HUES48 (cell line): ENCODE results near the gene LIPN.

ENCODE experiments used
- H3K27ac ChIP-seq: one replicate; pipeline ENCODE4 v1.7.0; 2013; ENCODE audit warnings: low read depth, low read length, inconsistent platforms
- H3K27me3 ChIP-seq: 2 replicates; pipeline ENCODE4 v1.6.1; 2013; ENCODE audit warnings: mild to moderate bottlenecking, low read length; ENCODE audit not compliant: control insufficient read depth, insufficient read depth
- H3K36me3 ChIP-seq: 2 replicates; pipeline ENCODE4 v1.6.1; 2013; ENCODE audit warnings: low read length; ENCODE audit not compliant: control insufficient read depth, insufficient read depth
- H3K4me1 ChIP-seq: 2 replicates; pipeline ENCODE4 v1.6.1; 2013; ENCODE audit warnings: mild to moderate bottlenecking, low read length; ENCODE audit not compliant: control insufficient read depth, insufficient read depth
- H3K4me3 ChIP-seq: 2 replicates; pipeline ENCODE4 v1.5.1; 2013; ENCODE audit warnings: mild to moderate bottlenecking, low read depth, low read length
- H3K9ac ChIP-seq: 2 replicates; pipeline ENCODE4 v1.6.1; 2013; ENCODE audit warnings: mild to moderate bottlenecking, low read depth, low read length, moderate library complexity
- H3K9me3 ChIP-seq: 2 replicates; pipeline ENCODE4 v1.6.1; 2013; ENCODE audit warnings: low read length; ENCODE audit not compliant: control insufficient read depth, insufficient read depth

LIPN gene

GRCh38 chr10:88783724-88784123 is 23.9 kb downstream of the LIPN start:
- H3K27me3 ChIP-seq, result no peaks in the 10 kb centered on the region
- no peaks in the 10 kb centered on the region for H3K4me1 ChIP-seq
- H3K9me3 ChIP-seq, result no peaks in the 10 kb centered on the region
- H3K9ac ChIP-seq, result no peak overlapping the region
- H3K4me3 ChIP-seq, result no peak overlapping the region
- H3K27ac ChIP-seq, result no peak overlapping the region
- no peaks in the 10 kb centered on the region for H3K36me3 ChIP-seq

GRCh38 chr10:88786032-88786770 is 26.4 kb downstream of the LIPN start:
- Histone ChIP-seq H3K4me3 (no peak overlapping the region), H3K9me3 (no peaks in the 10 kb centered on the region), H3K9ac (no peak overlapping the region), H3K27ac (no peak overlapping the region), H3K36me3 (no peaks in the 10 kb centered on the region), H3K27me3 (no peaks in the 10 kb centered on the region), H3K4me1 (no peaks in the 10 kb centered on the region)

DNA sequence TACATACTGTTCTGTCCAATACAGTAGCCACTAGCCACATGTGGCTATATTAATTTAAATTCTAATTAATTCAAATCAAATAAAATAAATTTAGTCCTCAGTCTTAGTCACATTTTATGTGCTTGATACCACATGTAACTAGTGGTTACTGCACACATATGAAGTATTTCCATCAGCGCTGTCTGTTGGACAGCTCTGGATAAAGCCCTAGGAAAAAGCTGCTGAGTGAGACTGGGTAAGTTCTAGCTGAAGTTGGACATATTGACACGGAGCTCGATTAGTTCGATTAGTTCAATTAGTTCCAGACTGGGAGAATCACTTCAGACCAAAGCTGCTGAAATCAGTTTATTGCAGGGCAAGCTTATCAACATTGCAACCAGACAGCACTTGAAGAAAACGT is 27.6 kb downstream of the LIPN start:
- no peak overlapping the region for H3K9ac ChIP-seq
- no peak overlapping the region for H3K27ac ChIP-seq
- H3K9me3 ChIP-seq, result no peaks in the 10 kb centered on the region
- no peaks in the 10 kb centered on the region for H3K4me1 ChIP-seq
- H3K4me3 ChIP-seq, result no peak overlapping the region
- no peaks in the 10 kb centered on the region for H3K27me3 ChIP-seq
- H3K36me3 ChIP-seq, result no peaks in the 10 kb centered on the region

DNA sequence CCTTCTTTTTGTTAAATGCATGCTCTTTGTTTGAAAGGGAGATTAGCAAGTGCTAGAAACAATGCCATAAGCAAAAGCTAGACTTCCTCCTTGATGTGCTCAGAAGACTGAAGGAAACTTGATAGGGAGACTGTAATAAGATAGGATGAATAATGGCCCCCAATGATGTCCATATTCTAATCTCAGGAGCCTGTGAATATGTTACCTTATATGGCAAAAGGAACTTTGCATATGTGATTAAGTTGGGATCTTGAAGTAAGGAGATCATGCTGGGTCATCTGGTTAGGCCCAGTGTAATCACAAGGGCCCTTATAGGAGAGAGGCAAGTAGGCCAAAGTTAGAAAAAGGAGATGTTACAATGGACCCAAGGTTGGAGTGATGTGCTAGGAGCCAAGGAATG is 29.1 kb downstream of the LIPN start:
- Histone ChIP-seq H3K4me1 (no peaks in the 10 kb centered on the region), H3K27me3 (no peaks in the 10 kb centered on the region), H3K9ac (no peak overlapping the region), H3K9me3 (no peaks in the 10 kb centered on the region), H3K36me3 (no peaks in the 10 kb centered on the region), H3K4me3 (no peak overlapping the region), H3K27ac (no peak overlapping the region)

- Histone ChIP-seq H3K9ac (no peak overlapping the region), H3K36me3 (no peaks in the 10 kb centered on the region), H3K4me3 (no peak overlapping the region), H3K9me3 (no peaks in the 10 kb centered on the region), H3K27me3 (no peaks in the 10 kb centered on the region; the same call in 1 of the 2 replicates), H3K4me1 (no peaks in the 10 kb centered on the region), H3K27ac (no peak overlapping the region)
Observed at GRCh38 chr10:88791924-88792323, 32.1 kb downstream of the LIPN start.

DNA sequence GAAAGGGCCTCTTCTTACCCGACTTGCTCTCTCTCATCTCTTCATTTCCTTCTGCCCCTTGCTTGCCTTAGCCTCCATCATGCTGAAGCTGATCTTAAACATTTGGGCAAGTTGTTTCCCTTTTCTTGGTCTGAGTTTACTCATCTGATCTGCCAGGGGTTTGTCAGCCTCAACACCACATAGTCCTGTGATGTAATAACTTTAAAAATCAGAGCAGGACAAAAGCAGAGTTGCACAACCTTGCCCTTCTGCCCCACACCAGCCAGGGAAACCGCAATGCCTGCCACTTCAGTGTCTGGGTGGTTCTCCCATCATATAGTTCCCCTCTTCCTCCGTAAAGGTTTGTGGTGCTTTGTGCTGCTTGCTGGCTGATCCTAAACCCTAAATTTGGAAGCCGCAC is 32.8 kb downstream of the LIPN start:
- Histone ChIP-seq H3K27me3 (no peaks in the 10 kb centered on the region; the same call in 1 of the 2 replicates), H3K27ac (no peak overlapping the region)

DNA sequence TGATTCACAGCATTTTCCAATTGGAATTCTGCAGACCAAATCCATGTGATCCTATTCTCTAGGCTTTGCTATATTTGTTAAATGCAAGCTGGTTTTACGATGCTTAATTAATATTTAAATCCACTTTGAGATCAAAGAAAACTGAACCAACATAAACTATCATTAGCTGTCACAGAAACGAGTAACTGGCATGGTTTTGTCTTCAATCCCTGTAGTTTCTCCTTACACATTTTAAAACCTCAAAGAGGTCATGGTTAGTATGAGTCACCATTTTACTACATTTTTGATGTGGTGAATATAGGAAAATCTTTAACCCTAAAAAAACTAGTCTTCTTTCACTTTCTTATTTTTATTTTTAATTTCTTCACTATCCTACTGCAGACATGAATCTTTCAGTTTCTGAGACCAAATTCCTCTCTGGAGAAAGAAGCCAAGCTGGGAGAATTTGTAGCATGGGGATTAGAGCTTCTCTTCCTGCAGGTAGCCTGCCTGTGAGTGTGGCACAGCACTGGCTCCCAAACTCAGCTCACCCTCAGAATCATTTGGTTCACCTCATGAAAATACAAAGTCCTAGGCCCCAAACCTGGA is 34.0 kb downstream of the LIPN start:
- H3K36me3 ChIP-seq, result no peaks in the 10 kb centered on the region
- no peak overlapping the region for H3K27ac ChIP-seq
- H3K9me3 ChIP-seq, result no peaks in the 10 kb centered on the region
- H3K4me3 ChIP-seq, result no peak overlapping the region
- no peak overlapping the region for H3K9ac ChIP-seq
- H3K4me1 ChIP-seq, result no peaks in the 10 kb centered on the region
- H3K27me3 ChIP-seq, result no peaks in the 10 kb centered on the region; the same call in 1 of the 2 replicates

More for the DNA sequence above, 32.8 kb downstream of the LIPN start:
- no peak overlapping the region for H3K4me3 ChIP-seq
- H3K4me1 ChIP-seq, result no peaks in the 10 kb centered on the region
- no peak overlapping the region for H3K9ac ChIP-seq
- H3K9me3 ChIP-seq, result no peaks in the 10 kb centered on the region
- no peaks in the 10 kb centered on the region for H3K36me3 ChIP-seq

GRCh38 chr10:88794731-88795130 is 34.9 kb downstream of the LIPN start:
- Histone ChIP-seq H3K36me3 (no peaks in the 10 kb centered on the region), H3K27me3 (no peaks in the 10 kb centered on the region; the same call in 1 of the 2 replicates), H3K9ac (no peak overlapping the region), H3K4me3 (no peak overlapping the region), H3K27ac (no peak overlapping the region), H3K4me1 (no peaks in the 10 kb centered on the region), H3K9me3 (no peaks in the 10 kb centered on the region)

DNA sequence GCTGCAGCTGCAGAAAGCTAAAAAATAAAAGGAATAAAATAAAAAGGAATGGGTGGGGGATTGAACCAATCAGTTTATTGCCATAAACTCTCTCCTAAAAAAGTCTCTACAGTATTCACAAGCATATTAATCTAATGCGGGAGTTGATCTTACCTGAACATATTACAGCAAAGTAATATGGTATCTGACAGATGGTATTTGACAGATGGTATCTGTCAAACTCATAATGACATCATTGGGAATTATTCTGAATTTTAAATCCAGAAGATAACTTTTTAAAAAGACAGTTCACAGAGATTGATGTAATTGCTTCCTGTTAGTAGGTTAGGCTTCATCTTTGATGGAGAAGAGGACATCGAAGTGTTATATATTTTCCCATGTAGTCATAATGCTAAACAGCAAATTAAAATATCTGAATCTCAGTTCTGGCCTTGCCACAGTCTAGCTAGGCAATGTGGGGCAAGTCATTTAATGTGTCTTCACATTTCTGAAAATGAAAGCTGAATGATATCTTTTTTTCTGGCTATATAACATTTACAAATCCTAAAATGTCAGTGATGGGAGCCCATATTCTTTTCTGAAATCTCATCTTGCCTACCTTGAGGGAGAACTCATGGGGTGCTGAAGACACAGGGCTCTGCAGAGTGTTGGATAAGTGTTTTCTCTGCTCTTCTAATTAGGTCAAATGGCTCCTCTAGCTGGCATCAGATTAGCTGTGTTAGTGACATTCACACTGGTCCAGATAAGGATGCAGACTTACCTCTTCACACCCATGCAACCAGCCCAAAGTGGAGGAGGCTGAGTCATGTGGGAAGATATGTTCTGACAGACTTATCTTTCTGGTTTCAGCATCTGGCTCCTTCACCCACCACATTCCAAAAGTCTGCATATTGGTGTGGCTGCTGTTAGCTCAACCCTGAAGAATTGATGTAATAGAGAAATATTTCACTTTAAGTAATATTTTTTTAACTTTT is 40.6 kb downstream of the LIPN start:
- Histone ChIP-seq H3K9me3 (no peaks in the 10 kb centered on the region), H3K4me3 (no peak overlapping the region), H3K4me1 (peaks cover 11% of the 10 kb centered on the region), H3K36me3 (no peaks in the 10 kb centered on the region), H3K27me3 (no peaks in the 10 kb centered on the region; the same call in 1 of the 2 replicates), H3K9ac (no peak overlapping the region), H3K27ac (no peak overlapping the region)

GRCh38 chr10:88802523-88803285 is 42.9 kb downstream of the LIPN start, which contains the start of gene LIPM:
Gene LIPM (plus strand): TSS chr10:88802730. CDS start chr10:88802897, 167 bp downstream.
- Histone ChIP-seq H3K9me3 (no peaks in the 10 kb centered on the region), H3K27ac (no peak within 1 kb of the TSS), H3K36me3 (no peaks in the 10 kb centered on the region), H3K9ac (no peak within 1 kb of the TSS), H3K27me3 (no peaks in the 10 kb centered on the region), H3K4me3 (no peak within 1 kb of the TSS), H3K4me1 (peaks cover 11% of the 10 kb centered on the region)
